GM21367 (cell line): Measurements from ENCODE around the gene CD83.

Source experiments
- ATAC-seq: cut with Tn5 transposase; IDR thresholded peaks from one replicate; pipeline ENCODE4 v1.9.1; 2021; ENCODE audit not compliant: unreplicated experiment

The CD83 gene

DNA sequence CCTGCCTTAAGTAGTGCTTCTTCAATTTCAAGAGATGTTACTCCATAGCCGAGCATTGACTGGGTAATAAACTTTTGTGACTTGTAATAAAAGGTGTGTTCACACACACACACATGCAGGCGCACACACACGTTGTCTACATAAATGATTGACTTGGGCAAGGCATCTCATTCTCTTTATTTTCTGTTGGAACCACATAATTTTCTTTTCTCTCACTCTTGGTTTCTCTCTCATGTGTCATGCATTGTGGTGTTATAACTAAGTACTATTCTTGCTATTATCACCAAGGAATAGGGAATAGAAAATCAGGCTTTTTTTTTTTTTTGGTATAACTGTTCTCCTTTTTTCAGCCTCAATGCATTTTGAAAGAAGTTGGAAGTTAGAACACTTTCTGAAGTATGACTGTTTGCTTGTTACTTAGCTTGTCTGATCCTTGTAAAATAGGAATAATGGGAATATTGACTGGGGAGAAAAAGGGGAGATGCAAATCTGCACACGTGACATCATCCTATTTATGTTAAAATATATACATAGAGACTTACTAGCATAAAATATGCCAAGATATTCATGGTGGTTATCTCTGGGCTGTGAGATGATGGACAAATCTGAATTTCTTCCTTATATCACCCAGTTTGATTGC is 26.1 kb upstream of the CD83 start:
- ATAC-seq: no peak

DNA sequence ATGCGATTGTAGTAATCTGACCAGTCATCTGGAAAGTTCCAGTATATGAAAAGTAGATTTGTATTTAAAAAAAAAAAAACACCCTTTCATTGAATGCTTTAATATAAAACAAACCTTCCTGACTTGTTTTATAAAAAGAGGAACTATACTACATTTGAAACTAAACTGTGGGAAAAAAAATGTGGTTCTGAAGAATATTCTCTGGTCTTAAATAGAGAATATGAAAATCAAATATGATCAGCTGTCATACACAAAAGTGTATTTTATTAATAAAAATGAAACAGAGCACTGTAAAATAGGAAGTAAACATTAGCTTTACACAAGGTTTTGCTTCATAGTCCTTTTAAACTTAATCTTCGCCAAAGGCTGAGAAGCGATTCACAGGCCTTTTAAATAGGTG is 25.3 kb upstream of the CD83 start:
- no peak for ATAC-seq

DNA sequence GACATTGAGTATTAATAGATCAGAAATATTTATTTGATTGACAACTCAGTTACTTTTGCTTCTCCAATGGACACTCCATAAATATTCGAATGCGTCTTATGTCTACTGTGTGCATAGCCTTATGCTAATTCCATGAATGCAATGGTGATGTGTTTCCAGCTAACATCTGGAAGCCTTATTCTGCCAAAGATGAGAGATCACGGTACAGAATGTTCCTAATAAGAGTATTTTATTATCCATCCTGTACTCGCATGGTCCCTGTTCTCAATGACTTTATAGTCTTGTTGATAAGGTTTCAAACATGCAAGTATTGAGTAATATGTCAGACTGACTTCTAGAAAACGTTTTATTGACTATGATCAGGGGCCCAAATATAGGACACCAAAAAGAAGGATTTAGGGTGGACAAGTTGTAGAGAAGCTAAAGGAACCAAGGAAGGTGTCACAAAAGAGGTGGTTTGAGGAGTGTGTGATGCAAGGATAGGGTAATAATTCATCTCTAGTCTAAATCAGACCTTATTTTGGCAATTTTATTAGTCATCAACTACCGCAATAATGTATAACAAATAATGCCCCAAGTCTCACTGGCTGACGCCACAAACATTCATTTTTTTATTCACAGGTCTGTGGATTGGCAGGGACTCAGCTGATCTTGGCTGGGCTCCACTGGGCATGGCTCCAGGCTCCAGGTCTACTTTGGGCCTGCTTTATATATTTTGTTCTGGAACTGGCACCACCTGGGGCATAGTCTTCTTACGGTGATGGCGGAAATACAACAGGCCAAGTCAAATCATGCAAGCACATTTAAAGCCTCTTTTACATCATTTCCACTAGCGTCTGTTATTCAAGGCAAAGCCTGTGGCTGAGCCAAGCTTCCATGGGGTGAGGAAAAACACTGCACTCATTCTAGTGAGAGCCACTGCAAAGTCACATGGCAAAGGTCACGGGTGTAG is 24.5 kb upstream of the CD83 start:
- no peak for ATAC-seq

DNA sequence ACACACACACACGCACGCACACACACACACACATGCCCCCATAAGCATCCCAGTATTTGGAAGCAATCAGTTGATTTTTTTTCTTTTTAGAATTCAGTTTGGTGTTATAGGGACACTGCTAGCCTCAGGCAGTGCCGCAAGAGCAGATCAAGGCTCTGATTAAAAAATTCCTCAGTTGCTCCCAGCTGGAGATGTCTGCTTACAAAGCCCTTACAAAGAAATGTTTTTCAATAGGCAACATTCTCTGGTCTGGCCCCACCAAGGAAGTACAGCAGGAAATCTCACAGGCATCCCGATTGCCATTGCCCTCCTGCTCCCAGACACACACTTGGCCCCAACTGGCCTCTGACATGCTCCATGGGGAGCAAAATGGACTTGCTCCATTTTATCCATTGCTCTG is 22.9 kb upstream of the CD83 start:
- no peak for ATAC-seq

DNA sequence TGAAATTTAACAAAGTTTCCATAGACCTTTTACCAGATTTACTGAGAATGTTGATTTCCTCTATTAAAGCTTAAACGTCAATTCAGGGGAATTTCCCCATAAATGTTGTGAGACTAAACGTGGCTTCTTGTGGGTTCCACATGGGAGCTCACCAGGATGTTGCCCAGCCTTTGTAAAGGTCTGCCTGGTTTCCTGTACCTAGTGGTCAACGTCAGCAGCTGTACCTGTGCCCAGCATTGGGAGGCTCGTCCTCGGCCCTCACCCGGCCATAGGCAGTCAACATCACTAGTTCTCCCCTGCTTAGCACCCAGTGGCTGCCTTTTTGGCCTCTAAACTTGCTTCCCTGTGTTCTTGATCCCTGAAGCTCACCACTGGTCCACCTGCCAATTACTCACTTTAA is 22.1 kb upstream of the CD83 start:
- peak; percentile 45 for ATAC-seq

DNA sequence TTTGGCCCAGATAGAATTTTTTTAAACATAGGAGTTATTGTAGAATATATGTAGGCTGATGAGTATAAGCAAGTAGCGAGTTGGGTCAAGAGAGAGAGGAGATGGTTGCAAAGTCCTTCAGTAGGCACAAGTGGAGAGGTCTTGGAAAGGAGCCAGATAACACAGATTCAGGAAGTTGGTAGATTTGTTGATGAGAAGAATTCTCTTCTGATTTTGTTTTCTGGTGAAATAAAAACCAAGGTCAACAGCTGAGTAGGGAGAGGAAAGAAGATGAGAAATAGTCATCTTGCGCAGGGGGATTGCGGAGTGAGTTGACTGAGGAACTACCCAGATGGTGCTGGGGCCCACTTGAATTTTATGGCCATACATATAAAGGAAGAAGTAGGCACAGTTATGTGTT is 17.4 kb upstream of the CD83 start:
- no peak for ATAC-seq

DNA sequence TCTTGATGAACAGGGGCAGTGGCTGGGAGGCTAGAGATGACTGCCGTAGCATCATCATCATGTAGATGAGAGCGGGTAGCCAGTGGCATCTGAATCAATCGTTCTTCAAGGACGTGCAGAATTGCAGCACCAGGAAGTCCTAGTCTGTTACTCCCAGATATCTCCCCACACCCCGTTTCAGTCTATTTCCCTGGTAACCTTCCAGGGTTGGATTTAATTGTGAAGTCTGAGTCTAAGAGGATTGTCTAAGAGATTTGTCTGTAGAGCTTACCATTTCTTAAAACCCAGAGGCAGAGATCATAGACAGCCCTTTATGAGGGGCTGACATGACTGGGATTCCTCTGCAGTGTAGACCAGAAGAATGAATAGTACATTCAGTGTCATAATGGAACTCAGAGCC is 16.6 kb upstream of the CD83 start:
- ATAC-seq: no peak

DNA sequence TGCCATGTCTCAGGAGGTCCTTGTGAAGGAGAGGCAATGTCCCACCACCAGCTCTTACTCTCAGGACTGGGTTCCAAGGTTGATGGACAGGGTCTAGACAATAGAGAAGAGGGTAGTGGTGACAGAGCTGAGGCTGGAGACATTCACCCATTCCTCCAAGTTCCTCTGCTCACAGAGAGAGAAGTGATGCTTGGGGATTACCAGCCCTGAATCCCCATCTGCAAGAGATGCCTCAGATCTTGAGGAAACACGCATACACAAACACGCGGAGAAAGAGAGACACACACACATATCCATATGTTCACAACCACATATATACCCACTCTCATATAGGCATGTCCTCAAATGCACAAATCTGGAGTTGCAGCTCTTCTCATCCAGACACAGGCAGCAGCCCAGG is 15.2 kb upstream of the CD83 start:
- ATAC-seq: no peak

DNA sequence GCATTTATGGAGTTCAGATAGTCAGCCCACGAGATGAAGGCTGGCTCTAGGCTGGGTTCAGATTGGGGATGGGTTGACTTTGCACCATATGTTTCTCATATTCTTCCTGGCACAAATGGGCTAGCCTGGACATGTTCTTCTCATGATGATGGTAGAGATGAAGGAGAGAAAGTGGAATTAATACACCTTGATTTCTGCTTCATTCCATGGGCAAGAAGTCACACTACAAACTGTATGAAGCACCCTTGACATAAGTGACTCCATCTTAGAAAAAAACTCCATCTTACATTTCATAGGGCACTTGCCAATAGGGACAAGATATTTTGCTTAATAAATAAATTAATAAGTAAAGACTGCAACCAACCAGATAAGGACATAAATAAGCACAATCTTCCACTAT is 12.0 kb upstream of the CD83 start:
- no peak for ATAC-seq

DNA sequence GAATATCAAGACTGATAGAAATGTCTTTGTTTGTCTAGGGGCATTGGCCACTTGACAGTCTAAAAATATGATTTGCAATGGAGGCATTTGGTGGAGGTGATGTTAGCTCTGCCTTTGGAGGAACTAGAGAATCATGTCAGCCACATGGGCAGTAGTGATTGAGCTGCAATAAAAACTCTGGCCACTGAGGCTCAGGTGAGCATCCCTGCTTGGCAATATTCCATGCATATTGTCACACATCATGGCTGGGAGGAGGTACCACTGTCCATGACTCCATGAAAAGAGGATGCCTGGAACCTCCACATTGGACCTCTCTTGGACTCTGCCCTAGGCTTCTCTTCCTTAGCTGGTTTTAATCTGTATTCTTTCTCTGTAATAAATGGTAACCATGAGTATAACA is 10.6 kb upstream of the CD83 start:
- ATAC-seq: no peak

DNA sequence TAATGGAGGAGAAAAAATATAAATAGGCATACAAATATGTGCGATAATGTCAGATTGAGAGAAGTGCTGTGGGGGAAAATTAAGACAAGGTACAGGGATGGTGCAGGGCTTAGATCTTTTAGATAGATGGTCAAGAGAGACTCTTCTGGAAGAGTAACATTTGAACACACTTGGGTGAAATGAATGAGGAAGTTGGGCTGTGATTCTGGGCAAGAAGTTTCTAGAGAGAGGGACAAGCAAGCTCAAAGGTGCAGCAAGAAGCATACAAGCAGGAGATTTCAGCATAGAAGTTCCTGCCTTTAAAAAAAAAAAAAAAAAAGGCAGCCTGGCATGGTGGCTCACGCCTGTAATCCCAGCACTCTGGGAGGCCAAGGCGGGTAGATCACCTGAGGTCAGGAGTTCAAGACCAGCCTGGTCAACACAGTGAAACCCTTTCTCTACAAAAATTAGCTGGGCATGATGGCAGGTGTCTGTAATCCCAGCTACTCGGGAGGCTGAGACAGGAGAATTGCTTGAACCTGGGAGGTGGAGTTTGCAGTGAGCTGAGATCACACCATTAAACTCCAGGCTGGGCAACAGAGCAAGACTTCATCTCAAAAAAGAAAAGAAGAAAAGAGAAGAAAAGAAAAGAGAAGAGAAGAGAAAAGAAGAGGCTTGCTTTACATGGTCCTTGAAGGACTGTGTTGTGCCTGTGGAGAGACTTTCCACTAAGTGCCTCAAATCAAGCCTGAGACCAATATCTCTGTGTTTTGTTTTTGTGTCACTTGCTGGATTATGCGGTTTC is 9.7 kb upstream of the CD83 start:
- ATAC-seq: no peak

DNA sequence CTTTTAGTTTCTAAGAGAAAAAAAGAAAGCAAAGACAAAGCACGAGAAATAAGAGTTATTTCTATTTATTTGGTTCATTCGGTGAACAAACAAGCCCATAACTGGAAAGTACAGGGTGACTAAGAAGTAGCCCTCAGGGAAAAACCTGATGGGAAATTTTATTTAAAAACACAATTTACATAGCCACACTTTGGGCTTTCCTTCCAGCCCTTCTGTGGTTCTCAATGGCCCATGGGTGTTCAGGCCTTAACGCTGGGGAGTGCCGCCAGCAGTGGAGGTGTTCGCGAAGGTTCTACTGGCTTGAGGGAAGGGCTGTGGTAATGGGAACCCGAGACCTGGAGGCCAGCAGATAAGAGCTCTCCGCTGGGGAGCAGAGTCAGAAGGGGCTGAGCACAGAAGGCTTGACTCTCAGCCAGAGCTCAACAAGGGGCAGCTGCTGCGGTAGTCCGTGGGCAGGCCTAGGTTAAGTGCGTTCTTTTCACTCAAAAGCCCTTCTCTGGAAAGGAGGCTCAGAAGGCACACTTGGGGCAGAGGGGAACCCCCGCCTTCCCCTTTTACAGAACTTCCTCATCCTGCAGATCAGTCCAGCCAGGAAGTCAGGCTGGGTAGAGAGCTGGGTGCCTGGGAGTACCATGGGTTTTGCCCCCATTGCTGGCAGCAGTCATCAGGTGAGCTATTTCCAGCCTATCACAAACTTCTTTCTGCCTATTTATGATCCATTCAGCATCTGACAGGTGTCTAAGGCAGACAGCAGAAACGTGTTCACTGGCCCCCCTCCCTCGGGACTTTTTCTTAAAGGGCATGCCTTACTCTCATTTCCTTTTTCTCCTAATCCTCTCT is 8.8 kb upstream of the CD83 start:
- peak; percentile 59 for ATAC-seq

DNA sequence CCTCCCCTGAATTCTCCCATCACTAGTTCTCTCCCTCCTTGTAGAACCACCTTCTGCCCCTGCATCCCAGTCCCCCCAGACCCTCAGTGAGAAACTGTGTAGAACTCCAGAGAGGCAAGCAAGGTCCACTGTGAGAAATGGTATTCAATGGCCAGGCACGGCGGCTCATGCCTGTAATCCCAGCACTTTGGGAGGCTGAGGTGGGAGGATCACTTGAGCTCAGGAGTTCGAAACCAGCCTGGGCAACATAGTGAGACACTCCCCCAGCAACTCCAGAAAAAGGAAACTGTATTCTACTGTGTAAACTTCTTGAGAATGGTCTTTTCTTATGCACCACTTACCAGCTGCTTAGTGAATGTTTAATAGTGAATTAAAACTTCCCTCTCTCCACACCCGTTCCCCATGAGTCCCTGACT is 8.2 kb upstream of the CD83 start:
- ATAC-seq: no peak

DNA sequence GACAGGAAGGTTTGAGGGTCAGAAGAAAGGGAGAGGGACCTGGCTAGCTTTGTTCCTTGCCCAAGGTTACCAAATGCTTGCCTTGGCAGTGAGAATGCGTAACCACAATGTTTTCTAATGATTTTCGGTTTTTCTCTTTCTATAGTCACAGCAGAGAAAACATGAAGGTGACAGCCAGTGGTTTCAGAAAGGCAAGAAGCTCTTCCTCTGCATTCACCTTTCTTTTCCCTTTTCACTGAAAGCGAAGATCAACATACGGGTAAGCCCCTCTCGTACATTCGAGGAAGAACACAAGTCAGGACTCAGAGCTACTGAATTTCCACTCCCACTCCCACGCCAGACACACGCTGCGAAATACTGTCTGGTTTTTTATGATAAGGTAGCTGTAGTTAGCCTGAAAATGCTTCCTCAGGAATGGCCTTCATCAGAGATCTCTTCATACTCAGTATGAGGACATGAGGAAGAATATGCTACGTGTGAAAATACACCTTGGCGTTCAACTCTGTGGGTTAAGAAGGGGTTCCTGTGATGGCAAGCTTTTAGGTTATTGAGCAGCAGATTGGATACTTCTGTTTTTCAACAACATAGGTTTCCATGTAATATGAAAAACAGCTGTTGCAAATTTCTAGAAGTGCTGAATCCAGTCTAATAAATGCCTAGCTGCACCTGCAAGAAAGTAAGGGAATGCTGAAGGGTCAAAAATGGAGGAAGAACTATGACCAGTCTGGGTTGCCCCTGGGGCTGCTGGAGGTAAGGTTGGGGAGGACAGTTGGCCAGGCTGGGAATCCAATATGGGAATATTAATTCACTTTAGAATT is 7.4 kb upstream of the CD83 start:
- peak; percentile 41 for ATAC-seq

DNA sequence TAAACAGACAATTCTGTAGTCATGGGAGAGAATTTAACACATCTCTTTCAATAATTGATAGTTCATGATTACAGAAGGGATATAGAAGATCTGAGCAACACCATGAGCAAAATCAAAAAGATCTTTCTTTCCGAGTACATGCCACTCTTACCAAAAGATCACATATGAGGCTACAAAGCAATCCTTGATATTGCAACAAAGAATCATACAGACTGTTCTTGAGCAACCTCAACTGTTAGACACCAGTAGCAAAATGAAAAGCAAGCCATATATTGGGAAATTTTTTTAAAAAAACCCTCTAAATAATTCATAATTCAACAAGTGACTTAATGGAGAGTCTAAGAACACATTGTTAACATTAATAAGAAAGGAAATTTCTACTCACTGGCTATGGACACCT is 3.6 kb upstream of the CD83 start:
- no peak for ATAC-seq

DNA sequence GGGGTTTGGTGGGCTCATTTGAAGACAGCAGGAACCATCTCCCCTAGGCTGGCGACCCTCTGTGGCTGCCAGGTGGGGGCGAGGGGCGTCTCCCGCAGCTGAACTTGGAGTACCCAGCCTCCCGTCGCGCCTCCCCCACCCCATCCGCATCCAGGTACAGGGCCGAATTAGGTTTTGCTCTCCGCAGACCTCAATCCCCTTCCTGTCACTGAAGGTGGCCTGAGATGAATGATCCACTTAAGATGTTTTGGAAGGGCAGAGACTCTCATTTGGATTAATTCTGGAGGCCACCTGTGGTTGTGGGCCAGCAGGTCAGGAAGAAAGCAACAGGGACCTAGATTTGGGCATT is 493 bp downstream of the CD83 start:
- no peak for ATAC-seq

DNA sequence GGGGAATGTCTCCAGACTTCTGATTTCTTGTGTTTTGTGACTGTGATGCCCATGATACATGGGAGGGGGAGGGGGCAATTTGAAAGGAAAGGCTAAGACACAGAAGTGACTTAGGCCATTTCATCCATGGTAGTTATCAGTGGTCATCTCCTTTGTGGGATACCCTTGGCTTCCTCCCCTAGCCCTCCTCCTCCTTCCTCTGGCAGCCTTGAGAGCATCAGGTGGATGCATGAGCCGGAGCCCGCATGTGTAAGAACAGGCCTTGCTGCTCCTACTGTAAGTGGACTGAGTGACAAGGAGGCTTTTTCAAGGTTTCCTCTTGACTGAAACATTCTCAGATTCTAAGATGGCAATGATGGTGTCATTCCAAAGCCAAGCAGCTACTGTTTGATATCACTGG is 874 bp downstream of the CD83 start:
- no peak for ATAC-seq

DNA sequence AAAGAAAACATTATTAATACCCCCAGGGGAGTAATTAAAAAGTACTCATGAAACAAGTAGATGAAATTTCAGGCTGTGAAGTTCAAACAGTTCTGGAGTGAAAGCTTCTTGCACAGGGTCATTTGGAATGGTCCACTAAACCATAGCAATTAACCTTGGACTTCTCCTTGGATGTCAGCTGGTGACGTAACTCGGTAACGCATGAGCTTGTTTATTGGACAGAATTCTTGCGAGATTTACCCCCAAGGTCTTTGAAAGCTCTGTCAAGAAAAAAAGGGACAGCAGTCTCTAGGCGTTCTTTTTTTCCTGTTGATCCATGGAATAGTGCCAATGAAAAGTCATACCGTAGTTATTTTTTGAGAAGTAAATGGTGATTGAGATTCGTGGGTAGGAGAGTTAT is 2.2 kb downstream of the CD83 start:
- ATAC-seq: no peak

DNA sequence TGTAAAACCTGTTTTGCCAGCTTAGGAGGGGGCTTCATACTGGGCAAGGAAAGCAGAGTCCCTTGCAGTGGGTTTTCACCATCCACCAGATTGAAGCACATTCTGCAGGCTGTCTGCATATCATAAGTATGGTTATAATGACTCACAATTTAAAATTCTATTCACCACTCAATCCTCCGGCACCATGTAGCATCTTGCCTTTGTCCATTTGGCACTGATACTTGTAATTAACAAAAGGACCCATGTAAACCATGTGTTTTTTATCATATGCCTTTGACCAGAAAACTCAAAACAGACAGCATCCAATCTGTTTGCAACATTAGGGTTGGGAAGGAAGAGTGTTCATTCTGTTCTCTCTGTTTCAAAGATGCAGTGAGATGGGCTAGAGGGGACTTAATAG is 3.0 kb downstream of the CD83 start:
- no peak for ATAC-seq

DNA sequence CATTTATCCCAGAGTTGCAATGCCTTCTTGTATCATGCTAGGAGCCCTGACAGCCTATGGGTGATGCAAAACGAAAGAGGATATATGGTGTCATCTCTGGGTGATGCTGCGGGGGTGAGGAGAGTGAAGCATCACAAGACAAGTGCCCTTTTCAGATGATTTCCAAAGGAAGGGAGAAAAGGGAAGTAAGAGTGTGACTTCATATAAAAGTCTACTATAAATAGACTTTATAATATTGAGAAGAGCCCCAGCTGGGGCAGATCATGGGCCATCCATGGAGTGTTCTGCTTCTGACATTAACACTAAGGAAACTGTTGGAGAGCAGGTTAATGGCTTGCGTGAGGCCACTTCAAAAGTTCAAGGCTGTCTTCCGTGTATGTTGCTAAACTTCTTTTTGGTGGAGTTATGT is 4.4 kb downstream of the CD83 start:
- ATAC-seq: peak; percentile 61
